Measurements from ENCODE around the gene EMD.

Gene EMD

GRCh38 chrX:154408659-154409221 is 29.6 kb downstream of the EMD start:
- TF ChIP-seq TCF12 (IDR thresholded peaks at IDR 0.05; ENCODE audit: low read depth), result no peak
- no peak for TF ChIP-seq NFIC (IDR thresholded peaks at IDR 0.05)
- no peak for TF ChIP-seq TEAD4 (IDR thresholded peaks at IDR 0.05)
- TF ChIP-seq REST (IDR thresholded peaks at IDR 0.05; ENCODE audit: low read depth), result no peak
- no peak for TF ChIP-seq FOXM1 (IDR thresholded peaks at IDR 0.05; ENCODE audit: borderline replicate concordance, low read depth)
- TF ChIP-seq TAF1 (IDR thresholded peaks at IDR 0.05; ENCODE audit: low read depth), result no peak
- TF ChIP-seq, protein P1, sequence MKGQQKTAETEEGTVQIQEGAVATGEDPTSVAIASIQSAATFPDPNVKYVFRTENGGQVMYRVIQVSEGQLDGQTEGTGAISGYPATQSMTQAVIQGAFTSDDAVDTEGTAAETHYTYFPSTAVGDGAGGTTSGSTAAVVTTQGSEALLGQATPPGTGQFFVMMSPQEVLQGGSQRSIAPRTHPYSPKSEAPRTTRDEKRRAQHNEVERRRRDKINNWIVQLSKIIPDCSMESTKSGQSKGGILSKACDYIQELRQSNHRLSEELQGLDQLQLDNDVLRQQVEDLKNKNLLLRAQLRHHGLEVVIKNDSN (IDR thresholded peaks at IDR 0.05), result no peak
- no peak for TF ChIP-seq CEBPB (IDR thresholded peaks at IDR 0.05)
- no peak for TF ChIP-seq EGR1 (IDR thresholded peaks at IDR 0.05)
- TF ChIP-seq EP300 (IDR thresholded peaks at IDR 0.05; ENCODE audit: borderline replicate concordance), result no peak
- TF ChIP-seq ZBTB7A (IDR thresholded peaks at IDR 0.05; ENCODE audit: low read depth), result no peak
- no peak for TF ChIP-seq YY1 (IDR thresholded peaks at IDR 0.05; ENCODE audit: low read depth)
- no peak for TF ChIP-seq RAD21 (IDR thresholded peaks at IDR 0.05; ENCODE audit: low read depth)
- TF ChIP-seq CREB1 (IDR thresholded peaks at IDR 0.05; ENCODE audit: low read depth), result no peak
- no peak for TF ChIP-seq MAX (IDR thresholded peaks at IDR 0.05)

GRCh38 chrX:154409222-154409871 is 30.3 kb downstream of the EMD start, which contains the start of gene DNASE1L1:
Gene DNASE1L1, minus strand, starts transcription at chrX:154409254. Its CDS starts 3,686 bp downstream, at chrX:154405568.
- TF ChIP-seq ZBTB7A (IDR thresholded peaks at IDR 0.05; ENCODE audit: low read depth) (peak; percentile 92), REST (IDR thresholded peaks at IDR 0.05; ENCODE audit: low read depth) (no peak)

- TF ChIP-seq, protein P1 (IDR thresholded peaks at IDR 0.05), result peak; percentile 56; the same call in 1 of the 2 replicates
- TF ChIP-seq MAX (IDR thresholded peaks at IDR 0.05) (0 out of 2 replicates have a peak, but pooled peaks have one; percentile 18), ZBTB7A (IDR thresholded peaks at IDR 0.05; ENCODE audit: low read depth) (no peak)
Measured at GRCh38 chrX:154411981-154412340, 32.9 kb downstream of the EMD start.

- TF ChIP-seq EP300 (IDR thresholded peaks at IDR 0.05; ENCODE audit: borderline replicate concordance) (no peak), TAF1 (IDR thresholded peaks at IDR 0.05; ENCODE audit: low read depth) (no peak), RAD21 (IDR thresholded peaks at IDR 0.05; ENCODE audit: low read depth) (no peak), FOXM1 (IDR thresholded peaks at IDR 0.05; ENCODE audit: borderline replicate concordance, low read depth) (no peak), YY1 (IDR thresholded peaks at IDR 0.05; ENCODE audit: low read depth) (no peak), EGR1 (IDR thresholded peaks at IDR 0.05) (no peak), NFIC (IDR thresholded peaks at IDR 0.05) (no peak), REST (IDR thresholded peaks at IDR 0.05; ENCODE audit: low read depth) (no peak), CREB1 (IDR thresholded peaks at IDR 0.05; ENCODE audit: low read depth) (no peak), CEBPB (IDR thresholded peaks at IDR 0.05) (no peak), ZBTB7A (IDR thresholded peaks at IDR 0.05; ENCODE audit: low read depth) (no peak), MAX (IDR thresholded peaks at IDR 0.05) (no peak), TCF12 (IDR thresholded peaks at IDR 0.05; ENCODE audit: low read depth) (no peak), TEAD4 (IDR thresholded peaks at IDR 0.05) (no peak)
- TF ChIP-seq, protein P1 (IDR thresholded peaks at IDR 0.05), result no peak
Measured at GRCh38 chrX:154412468-154412867, 33.4 kb downstream of the EMD start.
